Measurements from ENCODE around the gene DMXL2.

DNA sequence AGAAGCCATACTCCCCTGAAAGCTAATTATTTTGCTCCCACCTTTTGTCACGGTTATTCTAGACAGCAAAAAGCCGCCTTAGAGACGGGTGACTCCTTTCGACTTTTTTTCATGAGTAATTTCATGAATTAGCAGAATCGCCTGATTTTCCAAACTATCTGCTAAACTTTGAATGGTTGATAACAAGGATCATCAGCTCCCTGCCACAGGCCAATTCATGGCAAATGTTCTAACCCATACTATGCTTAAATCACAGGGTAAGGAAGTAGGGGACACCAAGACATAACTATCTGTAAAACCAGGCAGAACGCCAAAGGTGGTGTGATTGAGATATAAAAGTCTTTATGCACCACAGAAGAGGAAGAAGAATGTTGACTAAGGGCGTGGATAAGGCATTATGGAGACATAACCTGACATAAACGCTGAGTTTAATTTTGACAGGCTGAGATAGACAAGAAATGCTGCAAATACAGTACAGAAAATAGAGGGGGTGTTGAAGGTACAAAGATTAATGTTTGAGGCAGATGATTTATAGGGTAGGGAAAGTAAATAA, 891 bp upstream of the DMXL2 start:
- TF ChIP-seq, protein P1, sequence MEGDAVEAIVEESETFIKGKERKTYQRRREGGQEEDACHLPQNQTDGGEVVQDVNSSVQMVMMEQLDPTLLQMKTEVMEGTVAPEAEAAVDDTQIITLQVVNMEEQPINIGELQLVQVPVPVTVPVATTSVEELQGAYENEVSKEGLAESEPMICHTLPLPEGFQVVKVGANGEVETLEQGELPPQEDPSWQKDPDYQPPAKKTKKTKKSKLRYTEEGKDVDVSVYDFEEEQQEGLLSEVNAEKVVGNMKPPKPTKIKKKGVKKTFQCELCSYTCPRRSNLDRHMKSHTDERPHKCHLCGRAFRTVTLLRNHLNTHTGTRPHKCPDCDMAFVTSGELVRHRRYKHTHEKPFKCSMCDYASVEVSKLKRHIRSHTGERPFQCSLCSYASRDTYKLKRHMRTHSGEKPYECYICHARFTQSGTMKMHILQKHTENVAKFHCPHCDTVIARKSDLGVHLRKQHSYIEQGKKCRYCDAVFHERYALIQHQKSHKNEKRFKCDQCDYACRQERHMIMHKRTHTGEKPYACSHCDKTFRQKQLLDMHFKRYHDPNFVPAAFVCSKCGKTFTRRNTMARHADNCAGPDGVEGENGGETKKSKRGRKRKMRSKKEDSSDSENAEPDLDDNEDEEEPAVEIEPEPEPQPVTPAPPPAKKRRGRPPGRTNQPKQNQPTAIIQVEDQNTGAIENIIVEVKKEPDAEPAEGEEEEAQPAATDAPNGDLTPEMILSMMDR (conservative IDR thresholded peaks at IDR 0.05; ENCODE audit: low read depth in 2 of 2) = no peak
- no peak for TF ChIP-seq CREB1 (CRISPR knock-in tag; IDR thresholded peaks at IDR 0.05; ENCODE audit: low read depth)
- TF ChIP-seq EZH2 (IDR thresholded peaks at IDR 0.05; ENCODE audit: low read depth, unreplicated experiment) = no peak
- TF ChIP-seq POLR2AphosphoS5 (IDR thresholded peaks at IDR 0.05; ENCODE audit: low read depth) = no peak
- TF ChIP-seq, protein P2, sequence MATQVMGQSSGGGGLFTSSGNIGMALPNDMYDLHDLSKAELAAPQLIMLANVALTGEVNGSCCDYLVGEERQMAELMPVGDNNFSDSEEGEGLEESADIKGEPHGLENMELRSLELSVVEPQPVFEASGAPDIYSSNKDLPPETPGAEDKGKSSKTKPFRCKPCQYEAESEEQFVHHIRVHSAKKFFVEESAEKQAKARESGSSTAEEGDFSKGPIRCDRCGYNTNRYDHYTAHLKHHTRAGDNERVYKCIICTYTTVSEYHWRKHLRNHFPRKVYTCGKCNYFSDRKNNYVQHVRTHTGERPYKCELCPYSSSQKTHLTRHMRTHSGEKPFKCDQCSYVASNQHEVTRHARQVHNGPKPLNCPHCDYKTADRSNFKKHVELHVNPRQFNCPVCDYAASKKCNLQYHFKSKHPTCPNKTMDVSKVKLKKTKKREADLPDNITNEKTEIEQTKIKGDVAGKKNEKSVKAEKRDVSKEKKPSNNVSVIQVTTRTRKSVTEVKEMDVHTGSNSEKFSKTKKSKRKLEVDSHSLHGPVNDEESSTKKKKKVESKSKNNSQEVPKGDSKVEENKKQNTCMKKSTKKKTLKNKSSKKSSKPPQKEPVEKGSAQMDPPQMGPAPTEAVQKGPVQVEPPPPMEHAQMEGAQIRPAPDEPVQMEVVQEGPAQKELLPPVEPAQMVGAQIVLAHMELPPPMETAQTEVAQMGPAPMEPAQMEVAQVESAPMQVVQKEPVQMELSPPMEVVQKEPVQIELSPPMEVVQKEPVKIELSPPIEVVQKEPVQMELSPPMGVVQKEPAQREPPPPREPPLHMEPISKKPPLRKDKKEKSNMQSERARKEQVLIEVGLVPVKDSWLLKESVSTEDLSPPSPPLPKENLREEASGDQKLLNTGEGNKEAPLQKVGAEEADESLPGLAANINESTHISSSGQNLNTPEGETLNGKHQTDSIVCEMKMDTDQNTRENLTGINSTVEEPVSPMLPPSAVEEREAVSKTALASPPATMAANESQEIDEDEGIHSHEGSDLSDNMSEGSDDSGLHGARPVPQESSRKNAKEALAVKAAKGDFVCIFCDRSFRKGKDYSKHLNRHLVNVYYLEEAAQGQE (IDR thresholded peaks at IDR 0.05; ENCODE audit: unreplicated experiment) = no peak
- TF ChIP-seq EZH2phosphoT487 (IDR thresholded peaks at IDR 0.05; ENCODE audit: unreplicated experiment) = no peak
- no peak for TF ChIP-seq ZNF114 (CRISPR knock-in tag; IDR thresholded peaks at IDR 0.05)
- TF ChIP-seq, protein P3, sequence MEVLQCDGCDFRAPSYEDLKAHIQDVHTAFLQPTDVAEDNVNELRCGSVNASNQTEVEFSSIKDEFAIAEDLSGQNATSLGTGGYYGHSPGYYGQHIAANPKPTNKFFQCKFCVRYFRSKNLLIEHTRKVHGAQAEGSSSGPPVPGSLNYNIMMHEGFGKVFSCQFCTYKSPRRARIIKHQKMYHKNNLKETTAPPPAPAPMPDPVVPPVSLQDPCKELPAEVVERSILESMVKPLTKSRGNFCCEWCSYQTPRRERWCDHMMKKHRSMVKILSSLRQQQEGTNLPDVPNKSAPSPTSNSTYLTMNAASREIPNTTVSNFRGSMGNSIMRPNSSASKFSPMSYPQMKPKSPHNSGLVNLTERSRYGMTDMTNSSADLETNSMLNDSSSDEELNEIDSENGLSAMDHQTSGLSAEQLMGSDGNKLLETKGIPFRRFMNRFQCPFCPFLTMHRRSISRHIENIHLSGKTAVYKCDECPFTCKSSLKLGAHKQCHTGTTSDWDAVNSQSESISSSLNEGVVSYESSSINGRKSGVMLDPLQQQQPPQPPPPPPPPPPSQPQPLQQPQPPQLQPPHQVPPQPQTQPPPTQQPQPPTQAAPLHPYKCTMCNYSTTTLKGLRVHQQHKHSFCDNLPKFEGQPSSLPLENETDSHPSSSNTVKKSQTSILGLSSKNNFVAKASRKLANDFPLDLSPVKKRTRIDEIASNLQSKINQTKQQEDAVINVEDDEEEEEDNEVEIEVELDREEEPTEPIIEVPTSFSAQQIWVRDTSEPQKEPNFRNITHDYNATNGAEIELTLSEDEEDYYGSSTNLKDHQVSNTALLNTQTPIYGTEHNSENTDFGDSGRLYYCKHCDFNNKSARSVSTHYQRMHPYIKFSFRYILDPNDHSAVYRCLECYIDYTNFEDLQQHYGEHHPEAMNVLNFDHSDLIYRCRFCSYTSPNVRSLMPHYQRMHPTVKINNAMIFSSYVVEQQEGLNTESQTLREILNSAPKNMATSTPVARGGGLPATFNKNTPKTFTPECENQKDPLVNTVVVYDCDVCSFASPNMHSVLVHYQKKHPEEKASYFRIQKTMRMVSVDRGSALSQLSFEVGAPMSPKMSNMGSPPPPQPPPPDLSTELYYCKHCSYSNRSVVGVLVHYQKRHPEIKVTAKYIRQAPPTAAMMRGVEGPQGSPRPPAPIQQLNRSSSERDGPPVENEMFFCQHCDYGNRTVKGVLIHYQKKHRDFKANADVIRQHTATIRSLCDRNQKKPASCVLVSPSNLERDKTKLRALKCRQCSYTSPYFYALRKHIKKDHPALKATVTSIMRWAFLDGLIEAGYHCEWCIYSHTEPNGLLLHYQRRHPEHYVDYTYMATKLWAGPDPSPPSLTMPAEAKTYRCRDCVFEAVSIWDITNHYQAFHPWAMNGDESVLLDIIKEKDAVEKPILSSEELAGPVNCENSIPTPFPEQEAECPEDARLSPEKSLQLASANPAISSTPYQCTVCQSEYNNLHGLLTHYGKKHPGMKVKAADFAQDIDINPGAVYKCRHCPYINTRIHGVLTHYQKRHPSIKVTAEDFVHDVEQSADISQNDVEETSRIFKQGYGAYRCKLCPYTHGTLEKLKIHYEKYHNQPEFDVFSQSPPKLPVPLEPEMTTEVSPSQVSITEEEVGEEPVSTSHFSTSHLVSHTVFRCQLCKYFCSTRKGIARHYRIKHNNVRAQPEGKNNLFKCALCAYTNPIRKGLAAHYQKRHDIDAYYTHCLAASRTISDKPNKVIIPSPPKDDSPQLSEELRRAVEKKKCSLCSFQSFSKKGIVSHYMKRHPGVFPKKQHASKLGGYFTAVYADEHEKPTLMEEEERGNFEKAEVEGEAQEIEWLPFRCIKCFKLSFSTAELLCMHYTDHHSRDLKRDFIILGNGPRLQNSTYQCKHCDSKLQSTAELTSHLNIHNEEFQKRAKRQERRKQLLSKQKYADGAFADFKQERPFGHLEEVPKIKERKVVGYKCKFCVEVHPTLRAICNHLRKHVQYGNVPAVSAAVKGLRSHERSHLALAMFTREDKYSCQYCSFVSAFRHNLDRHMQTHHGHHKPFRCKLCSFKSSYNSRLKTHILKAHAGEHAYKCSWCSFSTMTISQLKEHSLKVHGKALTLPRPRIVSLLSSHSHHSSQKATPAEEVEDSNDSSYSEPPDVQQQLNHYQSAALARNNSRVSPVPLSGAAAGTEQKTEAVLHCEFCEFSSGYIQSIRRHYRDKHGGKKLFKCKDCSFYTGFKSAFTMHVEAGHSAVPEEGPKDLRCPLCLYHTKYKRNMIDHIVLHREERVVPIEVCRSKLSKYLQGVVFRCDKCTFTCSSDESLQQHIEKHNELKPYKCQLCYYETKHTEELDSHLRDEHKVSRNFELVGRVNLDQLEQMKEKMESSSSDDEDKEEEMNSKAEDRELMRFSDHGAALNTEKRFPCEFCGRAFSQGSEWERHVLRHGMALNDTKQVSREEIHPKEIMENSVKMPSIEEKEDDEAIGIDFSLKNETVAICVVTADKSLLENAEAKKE (CRISPR knock-in tag; IDR thresholded peaks at IDR 0.05) = no peak
- TF ChIP-seq JUNB (IDR thresholded peaks at IDR 0.05; ENCODE audit: unreplicated experiment) = no peak
